Measurements from ENCODE around the gene MEGF11. TPM values are rescaled to one million over a fixed set of nuclear protein-coding genes. Genes with fewer than 3 reads are reported as not detected.

MEGF11 gene
- total RNA-seq, 1 experiment from 2014 or later, result 0.09 TPM

DNA sequence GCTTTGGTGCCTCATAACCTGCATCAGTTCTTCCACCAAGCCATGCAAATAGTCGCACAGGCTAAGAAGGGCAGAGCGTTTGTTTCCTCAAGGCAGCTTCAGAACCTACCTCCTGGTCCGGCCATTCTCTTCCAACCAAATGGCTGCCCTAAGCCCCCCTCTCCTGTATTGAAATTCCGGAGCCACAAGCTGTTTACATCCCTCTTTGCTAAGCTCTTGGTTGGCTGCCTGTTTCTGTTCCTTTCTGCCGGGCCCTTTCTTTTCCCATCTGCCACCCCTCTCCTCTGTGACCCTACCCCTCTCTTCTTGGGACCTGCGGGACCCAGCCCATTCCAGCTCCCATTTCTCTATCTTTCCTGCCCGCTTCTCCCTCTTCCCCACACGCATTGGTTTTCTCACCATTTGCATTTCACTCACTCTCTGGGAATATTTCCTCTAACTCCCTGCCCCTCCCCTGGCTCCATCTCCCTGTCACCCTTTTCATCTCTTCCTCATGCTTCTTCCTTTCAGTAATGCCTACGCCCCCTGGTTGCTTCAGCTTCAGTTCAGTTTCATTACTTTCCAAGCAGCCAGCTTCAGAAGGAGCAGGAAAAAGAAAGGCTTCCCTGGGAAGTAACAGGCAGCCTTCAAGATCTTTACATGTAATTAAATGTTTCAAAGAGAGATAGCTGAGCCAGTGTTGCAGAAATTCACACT, 270.8 kb downstream of the MEGF11 start:
- Mint-ChIP-seq H3K4me1 (ENCODE audit: low read depth, unreplicated experiment) (peaks cover 24% of the 10 kb centered on the region), H3K9me3 (ENCODE audit: low read depth, unreplicated experiment) (no peaks in the 10 kb centered on the region), H3K27ac (ENCODE audit: unreplicated experiment) (no peak overlapping the region), H3K27me3 (ENCODE audit: unreplicated experiment) (peaks cover 23% of the 10 kb centered on the region), H3K36me3 (ENCODE audit: insufficient read depth, unreplicated experiment) (peaks cover 4% of the 10 kb centered on the region), H3K4me3 (ENCODE audit: low read depth, unreplicated experiment) (peak overlapping the region; percentile 73)
- DNase-seq, result no peak
- intact Hi-C loops (cut with micrococcal nuclease; ENCODE audit: unreplicated experiment), result loop anchor here (5.0 kb wide), 1 partner anchor 305 kb away; no protein-coding TSS in a partner anchor
- BruUV-seq (replicated peaks), result no TSS peak
- TF ChIP-seq, protein P1, sequence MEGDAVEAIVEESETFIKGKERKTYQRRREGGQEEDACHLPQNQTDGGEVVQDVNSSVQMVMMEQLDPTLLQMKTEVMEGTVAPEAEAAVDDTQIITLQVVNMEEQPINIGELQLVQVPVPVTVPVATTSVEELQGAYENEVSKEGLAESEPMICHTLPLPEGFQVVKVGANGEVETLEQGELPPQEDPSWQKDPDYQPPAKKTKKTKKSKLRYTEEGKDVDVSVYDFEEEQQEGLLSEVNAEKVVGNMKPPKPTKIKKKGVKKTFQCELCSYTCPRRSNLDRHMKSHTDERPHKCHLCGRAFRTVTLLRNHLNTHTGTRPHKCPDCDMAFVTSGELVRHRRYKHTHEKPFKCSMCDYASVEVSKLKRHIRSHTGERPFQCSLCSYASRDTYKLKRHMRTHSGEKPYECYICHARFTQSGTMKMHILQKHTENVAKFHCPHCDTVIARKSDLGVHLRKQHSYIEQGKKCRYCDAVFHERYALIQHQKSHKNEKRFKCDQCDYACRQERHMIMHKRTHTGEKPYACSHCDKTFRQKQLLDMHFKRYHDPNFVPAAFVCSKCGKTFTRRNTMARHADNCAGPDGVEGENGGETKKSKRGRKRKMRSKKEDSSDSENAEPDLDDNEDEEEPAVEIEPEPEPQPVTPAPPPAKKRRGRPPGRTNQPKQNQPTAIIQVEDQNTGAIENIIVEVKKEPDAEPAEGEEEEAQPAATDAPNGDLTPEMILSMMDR (IDR thresholded peaks at IDR 0.05; ENCODE audit: unreplicated experiment), result no peak
- CTCF ChIA-PET, result interaction anchor here (0.6 to 1.4 kb wide), 8 partner anchors 28 to 405 kb away, joined by 3 to 13 read pairs (median 6); no protein-coding TSS in a partner anchor

DNA sequence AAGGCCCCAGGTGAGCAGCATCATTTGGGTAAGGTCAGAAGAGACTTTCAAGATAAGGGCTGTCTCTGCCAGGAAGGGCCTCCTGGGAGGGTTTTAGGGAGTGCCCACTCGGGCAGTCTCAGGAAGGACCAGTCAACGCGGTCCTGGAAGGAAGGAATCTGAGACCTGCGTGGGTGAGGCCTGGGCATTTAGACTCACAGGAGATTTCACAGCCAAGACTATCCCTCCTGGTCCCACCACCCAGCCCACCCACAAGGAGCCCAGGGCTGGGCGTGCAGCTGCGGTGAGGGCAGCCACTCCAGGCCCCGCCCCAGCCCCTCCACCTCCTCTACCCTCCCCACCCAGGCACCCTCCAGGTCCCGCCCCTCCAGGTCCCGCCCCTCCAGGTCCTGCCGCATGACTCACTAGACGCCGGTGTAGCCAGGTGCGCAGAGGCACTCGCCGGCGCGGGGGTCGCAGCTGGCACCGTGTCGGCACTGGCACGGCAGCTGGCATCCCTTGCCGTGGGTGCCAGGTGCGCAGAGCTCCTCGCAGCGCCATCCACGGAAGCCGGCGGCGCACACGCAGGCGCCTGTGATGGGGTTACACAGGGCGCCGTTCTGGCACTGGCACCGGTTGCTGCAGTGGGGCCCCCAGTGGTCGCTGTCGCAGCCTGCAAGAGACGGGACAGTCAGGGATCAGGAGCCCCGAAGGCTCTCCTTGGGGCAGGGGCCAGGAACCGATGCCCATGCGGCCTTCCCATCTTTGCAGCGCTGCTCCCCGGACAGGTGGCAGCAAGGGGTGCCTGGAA, 271.5 kb downstream of the MEGF11 start:
- TF ChIP-seq, protein P1 (IDR thresholded peaks at IDR 0.05; ENCODE audit: unreplicated experiment), result peak; percentile 52
- Mint-ChIP-seq H3K9me3 (ENCODE audit: low read depth, unreplicated experiment) (no peaks in the 10 kb centered on the region), H3K27ac (ENCODE audit: unreplicated experiment) (no peak overlapping the region), H3K27me3 (ENCODE audit: unreplicated experiment) (peaks cover 22% of the 10 kb centered on the region), H3K4me1 (ENCODE audit: low read depth, unreplicated experiment) (peaks cover 24% of the 10 kb centered on the region), H3K4me3 (ENCODE audit: low read depth, unreplicated experiment) (peak overlapping the region; percentile 73), H3K36me3 (ENCODE audit: insufficient read depth, unreplicated experiment) (peaks cover 4% of the 10 kb centered on the region)
- CTCF ChIA-PET, result interaction anchor here (0.6 to 1.4 kb wide), 9 partner anchors 10 to 386 kb away, joined by 3 to 13 read pairs (median 5); no protein-coding TSS in a partner anchor
- no TSS peak for BruUV-seq (replicated peaks)
- intact Hi-C loops (cut with micrococcal nuclease; ENCODE audit: unreplicated experiment), result loop anchor here (1.0 to 5.0 kb wide), 3 partner anchors 64 to 305 kb away; no protein-coding TSS in a partner anchor
- peak; percentile 78 for DNase-seq

DNA sequence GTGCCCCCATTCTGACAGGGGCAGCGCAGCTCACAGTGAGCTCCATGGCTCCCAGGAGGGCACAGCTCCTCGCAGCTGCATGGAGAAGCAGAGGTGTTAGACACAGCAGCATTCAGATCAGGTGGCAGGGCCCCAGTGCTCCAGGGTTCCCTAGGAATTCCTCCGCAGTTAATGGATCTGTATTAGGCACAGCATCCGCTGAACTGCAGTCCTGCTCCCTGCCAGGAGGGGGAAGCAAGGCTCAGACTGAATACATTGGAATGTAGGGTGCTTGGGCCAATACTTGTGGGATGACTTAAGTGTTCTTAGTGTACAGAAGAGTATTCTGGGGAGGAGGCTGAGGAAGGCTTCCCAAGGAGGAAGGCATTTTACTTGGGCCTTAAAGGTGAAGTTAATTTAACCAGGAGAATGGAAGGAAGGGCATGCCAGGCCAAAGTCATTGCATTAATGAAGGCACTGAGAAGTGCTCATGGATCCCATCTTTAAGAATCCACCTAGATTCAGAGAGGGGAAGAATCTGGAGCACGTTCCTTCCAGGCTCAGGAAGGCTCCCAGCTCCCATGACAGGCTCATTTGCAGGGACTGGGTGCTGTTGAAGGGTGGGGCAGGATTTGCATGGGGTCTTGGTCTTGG, 272.6 kb downstream of the MEGF11 start:
- Mint-ChIP-seq H3K4me1 (ENCODE audit: low read depth, unreplicated experiment) (peaks cover 24% of the 10 kb centered on the region), H3K27me3 (ENCODE audit: unreplicated experiment) (peaks cover 22% of the 10 kb centered on the region), H3K4me3 (ENCODE audit: low read depth, unreplicated experiment) (peak overlapping the region; percentile 73), H3K36me3 (ENCODE audit: insufficient read depth, unreplicated experiment) (peaks cover 4% of the 10 kb centered on the region), H3K27ac (ENCODE audit: unreplicated experiment) (peak overlapping the region; percentile 70), H3K9me3 (ENCODE audit: low read depth, unreplicated experiment) (no peaks in the 10 kb centered on the region)
- intact Hi-C loops (cut with micrococcal nuclease; ENCODE audit: unreplicated experiment), result loop anchor here (1.0 to 5.0 kb wide), 3 partner anchors 65 to 306 kb away; no protein-coding TSS in a partner anchor
- TF ChIP-seq, protein P1 (IDR thresholded peaks at IDR 0.05; ENCODE audit: unreplicated experiment), result peak; percentile 88
- DNase-seq, result peak; percentile 84
- CTCF ChIA-PET, result interaction anchor here (0.7 to 1.4 kb wide), 4 partner anchors 9 to 422 kb away, joined by 3 to 7 read pairs (median 6); no protein-coding TSS in a partner anchor
- no TSS peak for BruUV-seq (replicated peaks)

DNA sequence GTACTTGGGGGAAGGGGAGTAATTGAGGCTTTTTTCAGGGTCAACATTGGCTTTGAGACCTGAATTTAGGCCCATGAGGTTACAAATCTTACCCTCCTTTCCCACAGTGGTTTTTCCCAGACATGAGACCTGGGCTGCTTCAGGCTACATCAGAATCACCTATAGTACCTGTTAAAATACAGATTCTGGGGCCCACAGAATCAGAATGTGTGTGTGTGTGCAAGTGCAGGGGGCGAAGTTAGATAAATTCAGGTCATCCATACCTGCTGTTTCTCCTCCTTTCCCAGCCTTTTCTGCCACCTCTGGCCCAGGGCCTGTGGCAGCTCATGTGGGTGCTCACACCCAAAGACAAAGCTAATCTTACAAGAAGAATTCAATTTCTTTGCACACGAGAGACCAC, 273.7 kb downstream of the MEGF11 start:
- no peak for DNase-seq
- Mint-ChIP-seq H3K27me3 (ENCODE audit: unreplicated experiment) (peaks cover 22% of the 10 kb centered on the region), H3K36me3 (ENCODE audit: insufficient read depth, unreplicated experiment) (peaks cover 4% of the 10 kb centered on the region), H3K4me3 (ENCODE audit: low read depth, unreplicated experiment) (no peak overlapping the region), H3K27ac (ENCODE audit: unreplicated experiment) (no peak overlapping the region), H3K4me1 (ENCODE audit: low read depth, unreplicated experiment) (peaks cover 24% of the 10 kb centered on the region), H3K9me3 (ENCODE audit: low read depth, unreplicated experiment) (no peaks in the 10 kb centered on the region)
- BruUV-seq (replicated peaks), result no TSS peak
- CTCF ChIA-PET, result interaction anchor here (0.7 kb wide), 1 partner anchor 248 kb away, joined by 12 read pairs; no protein-coding TSS in a partner anchor
- intact Hi-C loops (cut with micrococcal nuclease; ENCODE audit: unreplicated experiment), result loop anchor here (5.0 kb wide), 1 partner anchor 307 kb away; no protein-coding TSS in a partner anchor
- TF ChIP-seq, protein P1 (IDR thresholded peaks at IDR 0.05; ENCODE audit: unreplicated experiment), result no peak
